SHP77 treated with DMSO at 0.1 percent for 48 hours (cell line): ENCODE data around the gene FOXR1.

Experiments
- DNase-seq: peaks from one replicate; lab custom pipeline; 2025; lab: John Stamatoyannopoulos, UW

Gene FOXR1, protein sequence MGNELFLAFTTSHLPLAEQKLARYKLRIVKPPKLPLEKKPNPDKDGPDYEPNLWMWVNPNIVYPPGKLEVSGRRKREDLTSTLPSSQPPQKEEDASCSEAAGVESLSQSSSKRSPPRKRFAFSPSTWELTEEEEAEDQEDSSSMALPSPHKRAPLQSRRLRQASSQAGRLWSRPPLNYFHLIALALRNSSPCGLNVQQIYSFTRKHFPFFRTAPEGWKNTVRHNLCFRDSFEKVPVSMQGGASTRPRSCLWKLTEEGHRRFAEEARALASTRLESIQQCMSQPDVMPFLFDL

DNA sequence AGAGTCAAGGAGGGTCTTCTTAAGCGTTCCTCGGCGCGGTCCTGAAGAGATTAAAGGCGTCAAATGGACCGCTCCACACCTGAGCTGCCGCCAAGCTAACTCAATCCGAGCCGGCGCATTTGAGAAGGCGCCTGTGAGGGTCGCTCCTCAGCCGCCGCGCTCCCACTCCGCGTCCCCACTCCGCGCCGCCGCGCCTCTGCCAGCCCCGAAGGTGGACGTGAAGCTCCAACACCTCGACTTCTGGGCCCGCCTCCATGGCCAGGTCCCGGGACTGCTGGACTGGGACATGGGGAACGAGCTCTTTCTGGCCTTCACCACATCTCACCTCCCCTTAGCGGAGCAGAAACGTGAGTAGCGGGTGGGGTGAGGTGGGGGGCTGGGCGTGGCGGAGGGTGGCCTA, at the start of gene FOXR1:
Gene FOXR1, plus strand, starts transcription at position 116 of the 400 bp plus-strand sequence. Its CDS starts 171 bp downstream, at position 287.
- no peak for DNase-seq

DNA sequence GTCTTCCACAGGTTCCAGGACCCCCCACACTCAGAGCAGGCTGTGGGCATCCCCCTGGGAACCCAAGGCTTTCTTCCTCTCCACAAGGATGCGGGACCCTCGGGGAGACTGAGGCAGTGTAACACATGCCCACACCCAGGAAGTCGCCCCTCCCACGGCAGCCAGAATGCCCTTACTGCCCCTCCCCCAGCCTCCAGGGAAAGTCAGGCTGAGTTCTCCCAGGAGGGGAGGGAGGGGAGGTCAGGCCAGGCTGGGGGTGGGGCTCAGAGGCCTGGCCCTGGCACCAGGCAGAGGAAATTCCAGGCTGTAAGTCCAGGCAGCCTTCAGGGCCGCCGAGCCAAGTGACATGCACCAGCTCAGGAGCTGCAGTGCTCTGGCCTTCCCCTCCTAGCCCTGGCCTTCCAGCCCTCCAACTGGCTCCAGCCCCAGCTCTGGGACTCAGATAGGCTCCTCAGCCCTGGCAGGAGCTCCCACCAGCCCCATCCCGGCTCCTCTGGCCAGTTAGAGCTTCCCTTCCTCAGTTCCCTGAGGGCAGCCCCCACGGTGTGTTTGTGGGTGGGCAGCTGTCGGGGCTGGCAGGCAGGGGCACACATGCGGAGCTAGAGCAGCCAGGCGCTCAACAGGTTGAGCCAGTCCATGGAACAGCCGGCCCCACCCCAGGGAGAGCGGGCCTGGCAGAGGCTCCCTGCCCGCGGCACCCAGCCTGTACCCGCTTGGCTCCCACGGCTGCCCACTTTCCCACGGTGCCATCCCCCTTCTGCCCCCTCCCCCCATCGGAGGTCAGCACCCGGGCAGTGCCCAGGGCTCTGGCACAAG, 49.4 kb upstream of the FOXR1 start:
- DNase-seq = no peak

DNA sequence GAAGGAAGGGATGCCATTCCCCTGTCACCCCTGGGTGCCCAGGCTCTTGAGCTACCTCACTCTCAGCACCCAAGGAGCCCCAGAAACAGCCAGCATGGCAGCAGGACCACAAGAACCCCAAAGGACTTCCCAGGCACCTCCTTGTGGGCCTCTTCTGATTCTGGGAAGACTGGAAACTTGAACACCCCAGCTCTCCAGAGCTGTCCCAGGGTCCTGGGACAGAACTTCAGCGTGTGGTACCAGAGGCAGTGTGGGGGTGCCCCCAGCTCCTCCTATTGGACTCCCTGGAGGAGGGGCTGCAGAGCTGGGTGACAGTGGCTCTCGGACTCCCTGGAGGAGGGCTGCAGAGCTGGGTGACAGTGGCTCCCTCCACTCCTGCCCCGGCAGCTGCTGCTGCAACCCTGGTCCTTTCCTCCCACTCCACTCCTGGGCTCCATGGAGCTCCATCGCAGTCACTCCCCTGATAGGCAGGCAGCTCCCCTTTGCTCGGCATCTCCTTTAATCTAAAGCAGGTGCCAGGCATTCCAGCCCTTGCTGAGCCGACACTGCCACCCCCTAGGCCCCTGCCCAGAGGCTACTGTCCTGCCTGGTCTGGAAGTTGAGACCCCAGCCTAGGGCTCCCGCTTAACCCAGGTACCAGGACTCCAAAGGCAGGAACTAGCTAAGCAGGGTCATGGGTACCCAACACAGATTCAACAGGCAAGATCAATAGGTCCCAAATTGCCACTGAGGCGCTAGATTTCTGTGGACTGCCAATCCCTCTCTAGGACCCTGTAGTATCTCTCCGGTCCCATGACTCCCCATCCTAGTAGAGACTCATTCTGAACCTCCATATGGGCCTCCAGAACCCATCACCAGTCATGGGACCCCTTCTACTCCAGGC, 48.6 kb upstream of the FOXR1 start:
- no peak for DNase-seq

DNA sequence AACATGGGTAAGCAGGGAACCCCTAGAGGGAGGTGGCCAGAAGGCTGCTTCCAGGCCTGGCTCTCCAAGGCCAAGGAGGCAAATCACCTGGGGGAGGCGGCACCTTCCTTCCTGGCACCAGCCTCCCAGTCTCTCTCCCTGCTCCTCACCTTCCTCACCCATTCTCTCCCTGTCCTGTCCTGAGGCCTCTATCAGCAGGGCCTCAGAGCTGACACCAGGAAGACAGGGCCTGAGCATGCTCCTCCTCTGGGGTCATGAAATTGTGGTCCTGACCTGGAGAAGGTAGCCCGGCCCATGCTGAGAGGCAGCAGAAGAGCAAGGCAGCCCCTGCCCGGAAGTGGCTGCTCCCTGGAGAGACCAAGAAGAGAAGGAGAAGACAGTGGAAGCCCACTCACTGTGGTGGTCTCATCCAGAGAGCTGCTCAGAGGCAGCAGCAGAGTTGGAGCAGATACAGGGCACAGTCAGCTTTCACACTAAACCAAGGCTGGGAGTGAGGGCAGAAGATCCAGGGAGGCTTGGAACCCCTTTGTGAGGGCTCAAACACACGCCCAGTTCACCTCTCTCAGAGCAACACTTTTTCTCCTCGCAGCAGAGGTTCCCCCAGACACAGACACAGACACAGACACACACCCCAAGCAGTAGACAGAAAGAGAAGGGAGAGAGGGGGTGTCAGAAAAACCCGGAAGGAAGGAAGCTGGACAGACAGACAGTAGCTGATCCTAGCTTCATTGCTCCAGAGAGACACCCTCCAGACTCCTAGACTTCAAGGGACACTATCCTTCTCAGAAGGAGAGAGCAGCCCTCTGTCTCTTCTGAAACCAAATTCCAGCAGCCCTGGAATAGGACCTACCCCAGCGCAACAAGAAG, 47.6 kb upstream of the FOXR1 start:
- no peak for DNase-seq

DNA sequence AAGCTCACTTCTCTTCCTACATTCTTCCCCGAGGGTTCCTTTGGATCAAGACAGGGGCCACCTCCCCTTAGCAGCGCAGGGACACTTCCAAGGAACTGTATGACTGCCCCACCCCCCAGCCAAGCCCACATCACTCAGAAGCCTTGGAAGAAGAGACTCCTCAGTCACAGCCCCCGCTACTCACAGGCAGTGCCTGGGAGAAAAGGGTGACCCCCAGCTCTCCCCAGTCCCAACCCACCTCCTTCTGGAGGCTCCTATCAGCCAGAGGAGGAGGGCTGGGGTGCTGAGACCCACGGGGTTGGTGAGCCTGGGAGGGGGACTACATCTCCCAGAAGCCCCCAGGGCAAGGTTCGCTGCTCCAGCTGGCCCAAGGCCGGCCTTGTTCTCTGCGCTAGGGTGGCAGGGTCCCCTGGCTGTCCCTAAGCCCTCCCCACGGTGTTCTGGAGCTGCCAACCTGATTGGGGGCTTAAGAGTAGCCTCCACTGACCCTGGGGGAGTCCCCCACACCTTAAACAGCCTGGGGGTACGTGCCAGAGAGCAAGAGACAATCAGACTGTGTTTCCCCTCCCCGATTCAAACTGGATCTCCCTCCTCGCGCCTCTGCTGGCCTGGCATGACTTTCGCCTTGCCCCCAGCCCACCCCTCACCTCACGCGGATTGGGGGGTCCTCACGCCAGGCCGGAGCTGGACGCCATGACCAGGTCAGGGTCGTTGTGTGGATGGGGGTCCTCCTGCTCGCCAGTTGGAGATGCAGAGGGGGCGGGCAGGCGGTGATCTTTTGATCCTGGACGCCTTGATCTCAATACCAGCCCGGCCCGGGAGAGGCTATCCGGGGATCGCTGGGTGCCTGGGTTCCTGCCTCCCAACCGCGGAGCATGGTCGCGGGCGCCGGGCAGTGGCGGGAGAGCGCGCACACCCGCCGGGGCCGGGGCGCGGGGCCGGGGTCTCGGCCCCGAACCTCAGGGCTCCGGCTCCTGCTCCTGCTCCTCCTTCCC, 46.7 kb upstream of the FOXR1 start:
- no peak for DNase-seq

DNA sequence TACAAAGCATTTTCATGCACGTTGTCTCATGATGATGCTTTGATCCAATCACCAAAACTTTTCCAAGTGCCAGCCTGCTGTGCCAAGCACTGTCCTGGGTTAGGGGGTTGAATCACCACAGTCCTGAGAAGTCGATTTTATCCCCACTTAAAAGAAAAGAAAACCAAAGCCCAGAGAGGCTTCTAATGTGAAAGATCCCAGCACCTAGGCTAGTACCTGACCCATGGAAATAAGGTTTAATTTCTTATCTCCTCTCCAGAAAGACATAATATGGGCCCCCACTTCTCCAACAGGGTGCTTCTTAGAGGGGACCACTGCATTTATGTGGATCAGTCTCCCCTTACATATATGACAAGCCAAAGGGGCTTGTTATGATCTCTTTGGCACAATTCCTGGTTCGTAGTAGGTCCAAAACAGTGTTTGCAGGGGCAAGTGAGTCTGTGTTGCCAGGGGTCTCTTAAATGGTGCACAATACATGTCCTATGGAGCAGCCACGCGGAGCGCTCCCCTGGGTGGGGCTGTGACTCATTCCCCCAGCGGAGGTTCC, 43.9 kb upstream of the FOXR1 start:
- DNase-seq = no peak

DNA sequence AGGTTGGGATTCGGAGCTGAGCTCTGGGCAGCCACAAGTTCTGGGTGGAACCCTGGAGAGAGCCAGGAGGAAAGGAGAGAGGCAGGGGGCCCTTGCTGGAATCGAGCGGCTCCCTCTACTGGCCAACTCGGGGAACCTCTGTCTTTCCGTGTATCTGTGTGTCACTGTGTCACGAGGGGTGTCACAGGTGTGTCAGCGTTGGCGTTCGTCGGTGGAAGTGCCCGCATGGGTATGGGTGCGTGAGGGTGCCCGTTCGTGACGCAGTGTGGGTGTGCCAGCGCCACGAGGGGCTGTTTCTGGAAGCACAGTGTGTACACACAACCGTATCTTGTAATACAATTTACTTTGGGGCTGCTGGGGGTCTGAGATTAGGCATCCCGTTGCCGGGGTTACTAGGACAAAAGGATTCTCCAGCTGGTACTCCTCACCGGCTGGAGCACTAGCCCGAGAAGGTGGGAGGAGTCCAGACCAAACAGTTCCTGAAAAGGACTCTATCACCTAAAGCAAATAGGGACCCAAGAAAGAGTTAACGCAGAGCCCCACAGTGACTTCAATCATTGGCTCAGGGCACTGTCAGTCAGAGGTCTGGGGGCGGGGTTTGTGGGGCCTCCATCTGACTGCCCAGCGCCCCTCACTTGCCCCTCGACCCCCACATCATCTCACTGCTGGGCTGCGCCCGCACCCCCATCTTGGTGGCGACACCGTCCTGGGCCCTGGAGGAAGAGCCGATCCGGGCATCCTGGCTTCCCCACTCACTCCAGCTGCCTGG, 43.3 kb upstream of the FOXR1 start:
- peak; percentile 69 for DNase-seq

DNA sequence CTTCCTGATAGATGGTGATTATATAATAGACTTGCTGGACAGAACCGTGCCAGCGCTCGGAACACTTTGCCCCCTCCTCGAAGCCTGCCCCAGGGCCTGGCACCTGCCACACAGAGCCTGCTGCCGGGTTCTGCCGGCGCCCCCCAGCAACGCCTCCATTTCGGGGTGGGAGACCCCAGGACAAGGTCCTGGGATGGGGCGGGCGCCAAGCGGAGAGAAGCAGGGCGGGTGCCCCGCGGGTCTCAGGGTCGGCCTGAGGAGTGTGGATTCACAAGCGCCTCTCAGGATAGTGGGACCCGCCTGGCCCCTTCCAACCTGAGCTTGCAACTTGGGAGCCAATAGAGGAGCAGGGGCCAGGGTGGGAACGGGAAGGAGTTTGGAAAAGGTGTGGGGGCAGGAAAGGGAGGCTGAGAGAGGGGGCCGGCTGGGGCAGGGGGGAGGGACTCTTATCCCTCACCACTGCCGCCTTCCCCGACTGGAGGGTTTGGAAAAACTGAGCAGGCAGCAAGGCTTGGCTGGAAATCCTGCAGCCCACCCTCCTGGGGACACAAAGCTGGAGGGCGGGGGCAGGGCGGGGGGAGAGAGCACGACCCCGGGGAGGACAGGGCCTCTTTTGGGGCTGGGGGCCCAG, 42.6 kb upstream of the FOXR1 start:
- DNase-seq = peak; percentile 35

DNA sequence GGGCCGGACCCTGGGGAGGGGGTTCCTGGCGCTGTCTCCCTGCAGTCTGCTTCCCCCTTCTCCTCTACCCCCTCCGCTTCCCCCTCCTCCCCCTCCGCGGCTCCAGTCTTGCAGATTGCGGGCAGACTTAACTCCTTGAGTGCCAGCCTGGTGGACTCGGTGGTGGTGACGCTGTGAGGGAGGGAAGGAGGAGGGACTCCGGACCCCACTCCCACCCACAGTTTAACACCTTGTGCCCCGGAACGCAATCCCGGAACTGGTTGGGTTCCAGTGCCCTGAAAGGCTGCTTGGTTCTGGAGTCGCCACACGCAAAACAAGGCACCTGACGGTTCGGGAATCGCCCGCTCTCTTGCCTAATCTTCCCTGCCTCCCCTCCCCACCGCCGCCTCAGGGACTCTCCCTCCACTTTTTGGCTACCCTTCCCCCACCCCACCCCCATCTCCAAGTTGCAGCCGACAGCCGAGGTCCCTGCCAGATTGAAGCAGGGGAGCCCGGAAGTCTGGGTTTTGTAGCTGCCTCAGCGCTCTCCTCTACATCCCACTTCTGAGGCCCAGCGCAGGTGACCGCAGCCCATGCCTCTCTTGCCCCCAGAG, 42.0 kb upstream of the FOXR1 start:
- DNase-seq = peak; percentile 28

DNA sequence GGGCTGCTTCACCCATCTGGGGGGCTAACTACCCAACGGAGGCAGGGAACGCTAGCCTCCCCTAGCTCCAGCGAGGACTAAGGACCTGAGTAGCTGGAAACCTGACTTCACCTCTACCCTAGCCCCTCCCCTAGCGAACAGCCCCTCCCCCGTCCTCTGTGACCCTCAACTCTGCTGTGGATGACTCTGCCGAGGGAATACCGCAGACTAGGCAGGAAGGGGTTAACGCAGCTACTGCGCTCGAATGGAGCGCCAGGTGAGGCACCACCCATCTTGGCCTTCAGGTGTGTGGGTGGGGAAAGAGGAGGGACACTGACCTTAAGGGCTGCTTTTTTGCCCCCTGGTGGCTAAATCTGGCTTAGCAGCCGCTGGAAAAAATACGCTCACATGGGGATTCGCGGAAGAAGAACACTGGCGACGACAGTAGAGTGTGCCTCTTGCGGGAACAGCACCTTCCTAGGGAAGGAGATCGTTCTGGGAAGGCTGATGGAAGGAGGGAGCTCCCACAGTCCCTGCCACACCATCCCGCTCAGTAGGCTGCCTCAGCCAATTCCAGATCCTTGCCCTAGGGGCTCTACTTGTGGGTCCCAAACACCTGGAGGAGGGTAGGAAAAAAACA, 41.4 kb upstream of the FOXR1 start:
- peak; percentile 45 for DNase-seq

DNA sequence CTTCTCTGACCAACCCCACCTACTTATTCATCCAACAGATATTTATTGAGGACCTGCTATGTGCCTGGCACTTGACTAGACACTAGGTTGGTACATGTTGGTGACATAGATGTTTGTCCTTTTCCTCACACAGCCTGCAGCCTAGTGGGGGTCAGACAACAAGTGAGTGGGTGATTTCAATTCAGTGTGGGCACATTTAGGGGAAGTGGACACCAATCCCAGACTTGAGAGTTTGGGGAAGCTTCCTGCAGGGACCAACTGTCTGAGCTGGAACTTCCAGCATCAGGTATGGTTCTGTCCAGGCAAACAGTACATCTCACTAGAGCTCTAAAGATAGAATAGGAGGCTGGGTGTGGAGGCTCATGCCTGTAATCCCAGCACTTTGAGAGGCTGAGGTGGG, 40.0 kb upstream of the FOXR1 start:
- no peak for DNase-seq

DNA sequence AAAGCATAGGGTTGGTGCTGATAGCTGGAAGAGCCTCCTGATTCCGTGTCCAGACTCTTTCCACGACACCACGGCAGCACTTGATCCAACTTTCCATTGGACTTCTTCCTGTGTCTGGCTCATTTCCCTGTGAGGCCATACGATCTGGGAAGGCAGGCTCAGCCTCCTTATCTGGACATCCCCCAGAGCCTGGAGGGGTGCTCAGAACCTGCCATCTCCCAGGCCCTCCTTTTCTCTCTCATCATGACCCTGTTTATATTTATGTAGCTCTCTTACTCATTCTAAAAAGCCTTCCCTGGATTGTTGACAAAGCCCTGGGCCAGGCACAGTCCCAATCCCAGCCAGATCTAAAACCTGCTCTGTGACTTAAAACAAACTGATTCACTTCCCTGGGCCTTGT, 38.1 kb upstream of the FOXR1 start:
- no peak for DNase-seq

DNA sequence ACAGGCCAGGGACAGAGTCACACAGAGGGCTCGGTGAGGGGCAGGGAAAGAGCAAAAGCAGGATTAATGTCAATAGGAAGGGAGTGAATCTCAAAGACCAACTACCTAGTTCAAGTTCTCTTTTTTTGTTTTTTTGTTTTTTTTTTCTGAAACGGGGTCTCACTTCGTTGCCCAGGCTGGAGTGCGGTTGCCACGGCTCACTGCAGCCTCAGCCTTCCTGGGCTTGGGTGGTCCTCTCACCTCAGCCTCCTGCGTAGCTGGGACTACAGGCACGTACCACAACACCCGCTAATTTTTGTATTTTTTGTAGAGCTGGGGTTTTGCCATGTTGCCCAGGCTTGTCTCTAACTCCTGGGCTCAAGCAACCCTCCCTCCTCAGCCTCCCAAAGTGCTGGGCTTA, 36.2 kb upstream of the FOXR1 start:
- no peak for DNase-seq

DNA sequence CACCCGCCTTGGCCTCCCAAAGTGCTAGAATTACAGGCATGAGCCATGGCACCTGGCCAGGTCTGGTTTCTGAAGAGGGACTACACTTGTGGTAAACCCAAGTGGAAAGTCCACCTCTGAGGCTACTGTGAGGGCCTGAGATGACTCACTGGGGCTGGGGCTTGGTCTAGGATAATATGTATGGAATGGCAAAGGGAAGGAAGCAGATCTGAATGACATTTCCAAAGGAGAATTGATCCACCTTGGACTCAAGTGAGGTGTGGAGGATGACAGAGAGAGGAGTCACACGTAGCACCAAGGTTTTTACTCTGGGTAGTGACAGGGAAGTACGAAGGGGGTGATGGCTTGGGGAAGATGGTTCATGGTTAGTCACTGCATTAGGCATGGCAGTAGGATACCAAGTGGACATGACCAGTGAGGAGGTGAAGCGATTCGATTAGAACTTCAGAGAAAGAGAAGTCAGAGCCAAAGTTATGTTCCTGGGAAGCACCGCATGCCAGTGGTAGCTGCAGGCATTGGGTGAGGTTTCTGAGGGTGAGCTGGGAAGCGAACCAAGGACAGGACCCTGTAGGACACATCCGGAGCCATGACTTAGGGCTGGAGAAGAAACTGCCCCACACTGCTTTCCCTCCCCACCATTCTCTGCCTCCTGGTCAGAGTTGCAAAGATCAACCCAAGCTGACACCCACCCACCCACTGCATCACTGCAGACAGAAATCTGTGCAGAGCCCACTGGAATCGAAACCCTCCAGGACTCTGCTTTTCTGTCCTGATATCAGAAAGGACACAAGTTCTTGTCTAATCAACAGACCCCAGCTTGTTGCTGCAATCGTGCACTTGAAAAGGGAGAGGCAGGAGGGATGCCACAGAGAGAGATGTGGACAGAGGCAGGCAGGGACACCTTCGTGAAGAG, 32.8 kb upstream of the FOXR1 start:
- no peak for DNase-seq

DNA sequence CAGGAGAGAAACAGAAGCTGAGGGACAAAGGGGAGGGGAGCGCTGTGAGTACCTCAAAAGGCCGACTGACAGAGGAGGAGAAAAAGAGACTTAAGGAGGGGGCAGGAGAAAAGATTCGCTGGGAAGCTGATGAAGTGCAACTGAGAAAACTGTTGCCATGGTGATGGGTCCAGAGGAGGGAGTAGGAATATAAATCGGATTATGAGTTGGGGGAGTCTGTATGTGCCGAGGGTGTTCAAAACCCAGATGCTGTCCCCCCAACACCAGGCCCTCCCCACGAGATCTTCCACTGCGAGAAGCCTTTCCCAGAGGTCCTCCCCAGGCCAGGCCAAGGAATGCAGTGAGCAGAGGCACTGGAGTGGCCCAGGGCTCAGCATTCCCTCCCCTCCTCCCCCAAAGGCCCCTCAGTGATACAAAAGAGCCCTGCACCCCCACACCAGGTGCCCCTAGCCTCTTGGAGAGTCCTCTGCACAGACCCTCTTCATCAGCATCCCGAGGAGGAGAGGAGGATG, 32.1 kb upstream of the FOXR1 start:
- DNase-seq = no peak

DNA sequence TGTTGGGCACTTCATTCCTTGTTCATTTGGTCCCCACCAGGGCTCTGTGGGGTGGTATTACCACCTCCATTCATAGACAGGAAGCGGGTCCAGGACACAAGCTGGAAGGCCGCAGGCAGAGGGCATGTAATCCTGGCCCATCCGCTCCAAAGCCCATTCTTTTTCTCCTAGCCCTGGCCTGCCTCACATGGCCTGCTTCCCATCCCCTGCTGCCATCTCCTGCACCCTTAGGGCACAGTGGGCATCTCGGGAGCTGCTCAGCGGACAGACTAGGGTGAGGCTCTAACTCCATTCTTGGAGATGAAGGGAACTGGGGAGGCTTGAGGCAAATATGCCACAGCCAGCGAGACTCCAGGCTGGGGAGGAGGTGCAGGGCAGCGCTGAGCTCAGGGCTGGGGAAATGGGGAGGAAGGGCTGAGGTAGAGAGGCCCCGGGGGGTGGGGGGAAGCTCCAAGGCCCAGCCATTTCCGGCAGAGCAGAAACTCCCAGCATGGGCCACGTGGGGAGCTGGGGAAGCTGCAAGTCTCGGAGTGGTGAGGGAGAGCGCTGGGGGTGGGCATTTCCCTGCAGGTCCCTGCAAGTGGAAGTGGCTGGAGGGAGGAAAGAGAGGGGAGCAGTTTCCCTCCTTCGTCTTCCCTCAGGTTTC, 31.5 kb upstream of the FOXR1 start:
- DNase-seq = no peak
